ENCODE measurements around the gene IER3.

DNA sequence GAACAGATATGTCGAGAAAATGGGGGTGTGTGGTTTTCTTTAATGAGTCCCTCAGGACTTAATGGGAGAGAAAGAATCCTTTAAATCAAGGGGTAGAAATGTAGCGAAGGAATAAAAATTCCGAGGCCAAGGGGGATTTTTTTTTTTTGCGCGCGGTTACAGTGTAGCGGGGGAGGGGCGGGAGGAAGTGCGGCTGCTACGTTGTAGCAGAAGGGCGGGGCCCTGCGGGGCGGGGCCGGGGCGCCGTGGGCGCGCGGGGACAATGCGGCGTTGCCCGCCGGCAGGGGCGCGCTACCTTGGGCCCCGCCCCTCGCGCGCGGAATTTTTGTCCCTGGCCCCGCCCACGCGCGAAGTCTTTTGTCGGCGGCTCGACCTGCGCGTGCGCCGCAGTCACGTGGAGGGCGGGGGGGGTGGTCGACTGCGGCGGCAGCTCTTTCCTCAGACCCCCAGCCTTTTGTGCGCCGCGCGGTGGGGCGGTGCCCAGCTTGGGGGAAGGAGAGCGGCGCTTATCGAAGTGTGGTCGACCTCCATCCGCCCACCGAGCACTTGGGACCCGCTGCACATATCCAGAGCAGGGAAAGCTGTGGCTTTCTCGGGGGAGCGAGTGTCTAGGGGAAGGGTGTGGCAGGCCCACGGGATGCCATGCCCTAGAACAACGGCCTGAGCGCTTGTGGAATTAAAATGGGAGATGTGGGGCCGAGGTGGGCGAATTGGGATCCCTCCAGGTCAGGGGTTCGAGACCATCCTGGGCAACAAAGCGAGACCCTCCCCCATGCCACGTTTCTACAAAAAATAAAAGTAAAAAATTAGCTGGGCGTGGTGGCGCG lies 22.9 kb downstream of the IER3 start:
- TF ChIP-seq TEAD1 (CRISPR knock-in tag; IDR thresholded peaks at IDR 0.05) (peak; percentile 75), USF2 (CRISPR knock-in tag; IDR thresholded peaks at IDR 0.05) (peak; percentile 96), KAT7 (CRISPR knock-in tag; IDR thresholded peaks at IDR 0.05; ENCODE audit: borderline replicate concordance) (peak; percentile 80; the same call in 1 of the 2 replicates), CTCF (IDR thresholded peaks at IDR 0.05) (peak; percentile 19; the same call in 1 of the 2 replicates), ATF1 (CRISPR knock-in tag; IDR thresholded peaks at IDR 0.05) (no peak)

Measured in WTC11 (cell line).